GM18870 (cell line): ENCODE measurements around the gene BEND5.

ENCODE experiments used
- ATAC-seq: cut with Tn5 transposase; IDR thresholded peaks from one replicate; pipeline ENCODE4 v1.9.1; 2021; ENCODE audit warnings: moderate library complexity; ENCODE audit not compliant: unreplicated experiment

BEND5 gene

GRCh38 chr1:48725341-48726046, 51.2 kb downstream of the BEND5 start:
- ATAC-seq: no peak

- no peak for ATAC-seq
Observed at GRCh38 chr1:48720929-48721328, 55.8 kb downstream of the BEND5 start.

GRCh38 chr1:48718705-48719104, 58.0 kb downstream of the BEND5 start:
- no peak for ATAC-seq

- no peak for ATAC-seq
Observed at GRCh38 chr1:48718116-48718630, 58.5 kb downstream of the BEND5 start.

GRCh38 chr1:48717082-48717481, 59.6 kb downstream of the BEND5 start:
- no peak for ATAC-seq

GRCh38 chr1:48715921-48716320, 60.8 kb downstream of the BEND5 start:
- no peak for ATAC-seq

- no peak for ATAC-seq
Observed at GRCh38 chr1:48710915-48711314, 65.8 kb downstream of the BEND5 start.

- ATAC-seq: no peak
Observed at GRCh38 chr1:48710318-48710717, 66.4 kb downstream of the BEND5 start.

- no peak for ATAC-seq
Observed at GRCh38 chr1:48704736-48705135, 72.0 kb downstream of the BEND5 start.

GRCh38 chr1:48701445-48701844, 75.2 kb downstream of the BEND5 start:
- ATAC-seq: no peak

- ATAC-seq: no peak
Observed at GRCh38 chr1:48697066-48697707, 79.5 kb downstream of the BEND5 start.

- ATAC-seq: no peak
Observed at GRCh38 chr1:48695161-48695560, 81.5 kb downstream of the BEND5 start.

GRCh38 chr1:48693674-48694320, 82.9 kb downstream of the BEND5 start:
- ATAC-seq: no peak

GRCh38 chr1:48693180-48693579, 83.5 kb downstream of the BEND5 start:
- no peak for ATAC-seq

GRCh38 chr1:48692235-48692634, 84.5 kb downstream of the BEND5 start:
- ATAC-seq: no peak

GRCh38 chr1:48691429-48692001, 85.2 kb downstream of the BEND5 start:
- peak; percentile 96 for ATAC-seq

- peak; percentile 64 for ATAC-seq
Observed at GRCh38 chr1:48688102-48688760, 88.5 kb downstream of the BEND5 start.

GRCh38 chr1:48687282-48688045, 89.2 kb downstream of the BEND5 start:
- ATAC-seq: no peak

GRCh38 chr1:48686159-48686558, 90.5 kb downstream of the BEND5 start:
- no peak for ATAC-seq

GRCh38 chr1:48684381-48684780, 92.3 kb downstream of the BEND5 start:
- no peak for ATAC-seq
